Panc1 (cell line): ENCODE measurements around the gene CGB1. TPM values are rescaled to one million over a fixed set of nuclear protein-coding genes. Genes with fewer than 3 reads are reported as not detected.
A peak's percentile ranks its signal among the peaks of the same experiment; 100 is the strongest.

ENCODE experiments used
- ATAC-seq: fragments of 200-7000 bp; cut with Tn5 transposase; 2 replicates; pipeline ENCODE4 v1.9.1; 2020; ENCODE audit warnings: mild to moderate bottlenecking, moderate library complexity
- BruUV-seq: library from RNA; stranded (reverse); fragments of 400-500 nt; replicated peaks from 2 replicates; lab custom pipeline; 2021; lab: Mats Ljungman, UMichigan
- CTCF ChIA-PET: fragments of 300-600 bp; sonication (Branson Sonifier 250); formaldehyde crosslinking; loops from one replicate; lab custom pipeline; 2022; ENCODE audit warnings: antibody characterized with exemption; lab: Charles Lee
- POLR2A ChIA-PET: fragments of 300-600 bp; sonication (Branson Sonifier 250); formaldehyde crosslinking; loops from one replicate; lab custom pipeline; 2022; ENCODE audit warnings: antibody characterized with exemption; lab: Charles Lee
- DNase-seq: peaks from one replicate; pipeline ENCODE4 v3.0.0-alpha.2; 2010; ENCODE audit warnings: low read depth, low spot score
- H3K27ac ChIP-seq: 2 replicates; pipeline ENCODE4 v1.5.1; 2011; ENCODE audit warnings: mild to moderate bottlenecking, low read length, inconsistent platforms
- H3K27me3 ChIP-seq: fragments of 200-500 bp; sonication (Bioruptor generic); 2 replicates; pipeline ENCODE4 v1.6.0; 2014; ENCODE audit warnings: low read length, inconsistent platforms; ENCODE audit not compliant: control insufficient read depth, insufficient read depth
- H3K36me3 ChIP-seq: fragments of 200-500 bp; sonication (Bioruptor generic); 2 replicates; pipeline ENCODE4 v1.5.1; 2014; ENCODE audit warnings: inconsistent platforms, mild to moderate bottlenecking, low read length, moderate library complexity; ENCODE audit not compliant: control insufficient read depth, insufficient read depth
- H3K4me1 ChIP-seq: 2 replicates; pipeline ENCODE4 v1.5.1; 2011; ENCODE audit warnings: inconsistent platforms, mild to moderate bottlenecking, low read length, moderate library complexity; ENCODE audit not compliant: control insufficient read depth, insufficient read depth
- H3K4me3 ChIP-seq, 2 experiments: 2 replicates each; pipeline ENCODE4 v1.5.1; 2011 to 2012; ENCODE audit warnings: low read depth in 2 of 2, low read length in 2 of 2, mild to moderate bottlenecking in 2 of 2, inconsistent platforms in 1 of 2, moderate library complexity in 1 of 2
- H3K9me3 ChIP-seq: fragments of 200-500 bp; sonication (Bioruptor generic); 2 replicates; pipeline ENCODE4 v1.5.1; 2014; ENCODE audit warnings: low read depth, mild to moderate bottlenecking, inconsistent platforms, low read length, moderate library complexity; ENCODE audit not compliant: control insufficient read depth, insufficient read depth
- POLR2AphosphoS5 ChIP-seq: IDR thresholded peaks from 2 replicates; pipeline ENCODE4 v1.6.1; 2012; ENCODE audit warnings: mild to moderate bottlenecking, low read depth, low read length, moderate library complexity
- SIN3A ChIP-seq: IDR thresholded peaks from 2 replicates; pipeline ENCODE4 v1.6.1; 2012; ENCODE audit warnings: low read depth, mild to moderate bottlenecking, low read length, moderate library complexity, borderline replicate concordance; ENCODE audit not compliant: insufficient read depth
- TCF7L2 ChIP-seq: IDR thresholded peaks from 2 replicates; pipeline ENCODE4 v1.6.1; 2011; ENCODE audit warnings: mild to moderate bottlenecking, low read depth, low read length, inconsistent platforms
- in situ Hi-C: cut with HindIII; loops from 2 replicates; pipeline ENCODE4 v1.10.0; 2016; ENCODE audit warnings: low sequenced_read_pairs, low pct_unique_long_range_greater_than_20kb
- intact Hi-C: fragments of 100-400 bp; cut with micrococcal nuclease; formaldehyde crosslinking; loops from one replicate; pipeline ENCODE4 v1.10.0; 2022; ENCODE audit not compliant: unreplicated experiment
- total RNA-seq: library from RNA; stranded (reverse); gene quantifications from one replicate; pipeline ENCODE4 v1.2.1, GENCODE V29; 2021; ENCODE audit not compliant: unreplicated experiment
- TF ChIP-seq, protein P1 (sequence below): fragments of 450-650 bp; IDR thresholded peaks from 2 replicates; pipeline ENCODE4 v1.5.1; 2017; ENCODE audit warnings: mild to moderate bottlenecking
- TF ChIP-seq, protein P2 (sequence below), 2 experiments: IDR thresholded peaks; 2 replicates each; pipeline ENCODE4 v1.6.1; 2011 to 2012; ENCODE audit warnings: low read depth in 2 of 2, control low read depth in 1 of 2, low read length in 1 of 2, mild to moderate bottlenecking in 1 of 2, moderate library complexity in 1 of 2; ENCODE audit not compliant: insufficient read depth in 1 of 2

Gene CGB1
- total RNA-seq, 1 experiment from 2014 or later: not detected

DNA sequence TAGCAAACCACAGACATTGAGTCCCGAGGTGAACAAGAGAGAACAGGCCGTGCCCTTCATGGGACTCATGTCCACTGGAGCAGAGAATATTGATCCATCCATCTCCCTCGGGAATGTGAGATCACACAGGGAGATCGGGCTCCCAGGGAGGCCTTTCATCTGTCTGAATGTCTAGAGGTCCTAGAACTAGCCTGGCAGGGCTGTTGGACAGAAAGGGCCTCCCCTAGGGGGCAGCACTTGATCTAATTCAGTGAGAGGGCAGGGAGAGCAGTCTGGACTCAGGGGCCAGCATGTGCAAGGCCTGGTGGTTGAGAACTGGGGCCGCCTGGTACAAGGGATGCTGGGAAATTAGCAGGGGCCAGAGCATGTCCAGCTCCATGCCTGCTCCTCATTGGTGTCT, 38.7 kb downstream of the CGB1 start:
- ChIA-PET POLR2A (interaction anchor here (0.7 kb wide), 1 partner anchor 275 kb away, joined by 8 read pairs; no protein-coding TSS in a partner anchor), CTCF (interaction anchor here (0.6 to 0.7 kb wide), 4 partner anchors 14 to 197 kb away, joined by 3 to 9 read pairs (median 4); partner anchors contain the start of gene CGB7)
- no peaks in the 10 kb centered on the region for H3K4me1 ChIP-seq
- intact Hi-C loops: no loop called here
- BruUV-seq: no TSS peak
- H3K4me3 ChIP-seq: no peak overlapping the region
- ATAC-seq: no peak
- no peak for DNase-seq
- H3K9me3 ChIP-seq: no peaks in the 10 kb centered on the region
- H3K36me3 ChIP-seq: peaks cover 4% of the 10 kb centered on the region
- H3K27ac ChIP-seq: no peak overlapping the region
- TF ChIP-seq TCF7L2: no peak
- TF ChIP-seq, protein P1, sequence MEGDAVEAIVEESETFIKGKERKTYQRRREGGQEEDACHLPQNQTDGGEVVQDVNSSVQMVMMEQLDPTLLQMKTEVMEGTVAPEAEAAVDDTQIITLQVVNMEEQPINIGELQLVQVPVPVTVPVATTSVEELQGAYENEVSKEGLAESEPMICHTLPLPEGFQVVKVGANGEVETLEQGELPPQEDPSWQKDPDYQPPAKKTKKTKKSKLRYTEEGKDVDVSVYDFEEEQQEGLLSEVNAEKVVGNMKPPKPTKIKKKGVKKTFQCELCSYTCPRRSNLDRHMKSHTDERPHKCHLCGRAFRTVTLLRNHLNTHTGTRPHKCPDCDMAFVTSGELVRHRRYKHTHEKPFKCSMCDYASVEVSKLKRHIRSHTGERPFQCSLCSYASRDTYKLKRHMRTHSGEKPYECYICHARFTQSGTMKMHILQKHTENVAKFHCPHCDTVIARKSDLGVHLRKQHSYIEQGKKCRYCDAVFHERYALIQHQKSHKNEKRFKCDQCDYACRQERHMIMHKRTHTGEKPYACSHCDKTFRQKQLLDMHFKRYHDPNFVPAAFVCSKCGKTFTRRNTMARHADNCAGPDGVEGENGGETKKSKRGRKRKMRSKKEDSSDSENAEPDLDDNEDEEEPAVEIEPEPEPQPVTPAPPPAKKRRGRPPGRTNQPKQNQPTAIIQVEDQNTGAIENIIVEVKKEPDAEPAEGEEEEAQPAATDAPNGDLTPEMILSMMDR: peak; percentile 73
- in situ Hi-C loops: no loop called here
- H3K27me3 ChIP-seq: no peaks in the 10 kb centered on the region

DNA sequence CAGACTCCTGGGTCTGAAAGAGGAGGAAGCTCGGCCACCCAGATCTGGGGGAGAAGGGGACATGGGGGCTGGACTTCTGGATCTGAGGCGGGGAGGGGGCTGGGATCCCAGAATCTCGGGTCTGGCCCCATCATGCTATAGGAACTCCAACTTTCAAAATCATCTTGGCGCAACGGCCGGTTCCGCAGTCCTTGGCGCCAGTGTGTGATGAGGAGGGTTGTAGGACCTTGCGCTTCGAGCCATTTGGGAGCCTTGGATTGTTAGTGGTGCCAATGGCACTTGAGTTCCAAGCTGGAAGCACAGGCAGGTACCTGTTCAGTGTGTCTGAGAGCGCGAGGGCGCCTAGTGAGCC, 42.7 kb downstream of the CGB1 start:
- in situ Hi-C loops (no loop called here), intact Hi-C loops (no loop called here)
- Histone ChIP-seq H3K27me3 (no peaks in the 10 kb centered on the region), H3K4me3 (peak overlapping the region; percentile 79 to 96), H3K27ac (peak overlapping the region; percentile 95), H3K36me3 (peaks cover 8% of the 10 kb centered on the region; the same call in 1 of the 2 replicates), H3K9me3 (no peaks in the 10 kb centered on the region), H3K4me1 (no peaks in the 10 kb centered on the region)
- no peak for ATAC-seq
- BruUV-seq: no TSS peak
- ChIA-PET POLR2A (interaction anchor here (0.6 kb wide), 4 partner anchors 28 to 355 kb away, joined by 3 to 7 read pairs (median 5); no protein-coding TSS in a partner anchor), CTCF (interaction anchor here (0.9 to 1.5 kb wide), 2 partner anchors 17 to 24 kb away, joined by 4 to 11 read pairs; no protein-coding TSS in a partner anchor)
- TF ChIP-seq POLR2AphosphoS5: no peak
- TF ChIP-seq, protein P2, sequence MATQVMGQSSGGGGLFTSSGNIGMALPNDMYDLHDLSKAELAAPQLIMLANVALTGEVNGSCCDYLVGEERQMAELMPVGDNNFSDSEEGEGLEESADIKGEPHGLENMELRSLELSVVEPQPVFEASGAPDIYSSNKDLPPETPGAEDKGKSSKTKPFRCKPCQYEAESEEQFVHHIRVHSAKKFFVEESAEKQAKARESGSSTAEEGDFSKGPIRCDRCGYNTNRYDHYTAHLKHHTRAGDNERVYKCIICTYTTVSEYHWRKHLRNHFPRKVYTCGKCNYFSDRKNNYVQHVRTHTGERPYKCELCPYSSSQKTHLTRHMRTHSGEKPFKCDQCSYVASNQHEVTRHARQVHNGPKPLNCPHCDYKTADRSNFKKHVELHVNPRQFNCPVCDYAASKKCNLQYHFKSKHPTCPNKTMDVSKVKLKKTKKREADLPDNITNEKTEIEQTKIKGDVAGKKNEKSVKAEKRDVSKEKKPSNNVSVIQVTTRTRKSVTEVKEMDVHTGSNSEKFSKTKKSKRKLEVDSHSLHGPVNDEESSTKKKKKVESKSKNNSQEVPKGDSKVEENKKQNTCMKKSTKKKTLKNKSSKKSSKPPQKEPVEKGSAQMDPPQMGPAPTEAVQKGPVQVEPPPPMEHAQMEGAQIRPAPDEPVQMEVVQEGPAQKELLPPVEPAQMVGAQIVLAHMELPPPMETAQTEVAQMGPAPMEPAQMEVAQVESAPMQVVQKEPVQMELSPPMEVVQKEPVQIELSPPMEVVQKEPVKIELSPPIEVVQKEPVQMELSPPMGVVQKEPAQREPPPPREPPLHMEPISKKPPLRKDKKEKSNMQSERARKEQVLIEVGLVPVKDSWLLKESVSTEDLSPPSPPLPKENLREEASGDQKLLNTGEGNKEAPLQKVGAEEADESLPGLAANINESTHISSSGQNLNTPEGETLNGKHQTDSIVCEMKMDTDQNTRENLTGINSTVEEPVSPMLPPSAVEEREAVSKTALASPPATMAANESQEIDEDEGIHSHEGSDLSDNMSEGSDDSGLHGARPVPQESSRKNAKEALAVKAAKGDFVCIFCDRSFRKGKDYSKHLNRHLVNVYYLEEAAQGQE (IDR thresholded peaks at IDR 0.05; ENCODE audit: insufficient read depth in 1 of 2, low read depth in 2 of 2, low read length in 1 of 2): no peak
- TF ChIP-seq SIN3A: no peak
- TF ChIP-seq, protein P1: no peak
- no peak for TF ChIP-seq TCF7L2
- DNase-seq: no peak
